HG03469 (cell line): ENCODE data around the gene CDCA8.
"Not testable (repeated sequence)": the region's sequence is repeated elsewhere in the genome, so short reads cannot be mapped to it uniquely, and the experiment has no call there.

Experiments
- ATAC-seq: cut with Tn5 transposase; IDR thresholded peaks from one replicate; pipeline ENCODE4 v1.9.1; 2021; ENCODE audit warnings: mild to moderate bottlenecking, moderate library complexity, moderate number of reproducible peaks; ENCODE audit not compliant: unreplicated experiment

The CDCA8 gene

GRCh38 chr1:37672136-37672870 is 20.0 kb upstream of the CDCA8 start:
- ATAC-seq = no peak

- no peak for ATAC-seq
Measured at GRCh38 chr1:37673920-37674319, 18.4 kb upstream of the CDCA8 start.

- no peak for ATAC-seq
Measured at GRCh38 chr1:37676281-37677142, 15.8 kb upstream of the CDCA8 start.

GRCh38 chr1:37677143-37677439 is 15.2 kb upstream of the CDCA8 start:
- ATAC-seq = no peak

GRCh38 chr1:37677808-37678207 is 14.5 kb upstream of the CDCA8 start:
- no peak for ATAC-seq

GRCh38 chr1:37680933-37681332 is 11.4 kb upstream of the CDCA8 start:
- ATAC-seq = no peak

GRCh38 chr1:37682334-37682987 is 9.9 kb upstream of the CDCA8 start:
- no peak for ATAC-seq

GRCh38 chr1:37684182-37684581 is 8.1 kb upstream of the CDCA8 start:
- ATAC-seq = not testable (repeated sequence)

GRCh38 chr1:37685722-37686121 is 6.6 kb upstream of the CDCA8 start:
- ATAC-seq = no peak

- ATAC-seq = not testable (repeated sequence)
Measured at GRCh38 chr1:37687764-37688163, 4.6 kb upstream of the CDCA8 start.

GRCh38 chr1:37688926-37689325 is 3.4 kb upstream of the CDCA8 start:
- ATAC-seq = no peak

- no peak for ATAC-seq
Measured at GRCh38 chr1:37691497-37692077, 729 bp upstream of the CDCA8 start.

GRCh38 chr1:37692834-37693175 is 489 bp downstream of the CDCA8 start:
- ATAC-seq = no peak

- ATAC-seq = no peak
Measured at GRCh38 chr1:37697090-37697489, 4.8 kb downstream of the CDCA8 start.

- ATAC-seq = no peak
Measured at GRCh38 chr1:37697737-37698136, 5.4 kb downstream of the CDCA8 start.

- ATAC-seq = no peak
Measured at GRCh38 chr1:37699147-37699546, 6.8 kb downstream of the CDCA8 start.

- ATAC-seq = no peak
Measured at GRCh38 chr1:37701051-37701450, 8.7 kb downstream of the CDCA8 start.

GRCh38 chr1:37703061-37703460 is 10.7 kb downstream of the CDCA8 start:
- ATAC-seq = no peak

GRCh38 chr1:37704966-37705365 is 12.7 kb downstream of the CDCA8 start:
- no peak for ATAC-seq

- ATAC-seq = no peak
Measured at GRCh38 chr1:37705399-37705798, 13.1 kb downstream of the CDCA8 start.

- no peak for ATAC-seq
Measured at GRCh38 chr1:37708471-37708870, 16.2 kb downstream of the CDCA8 start.

- no peak for ATAC-seq
Measured at GRCh38 chr1:37714226-37714625, 21.9 kb downstream of the CDCA8 start.
